ENCODE measurements around the gene PTPN11. TPM values are rescaled to one million over a fixed set of nuclear protein-coding genes. Genes with fewer than 3 reads are reported as not detected.

PTPN11 gene
- total and polyA plus RNA-seq, 2 donors (not counting 3 experiments of a cell fraction or from before 2014, with no cell fraction given), result 36.5 to 107 TPM

DNA sequence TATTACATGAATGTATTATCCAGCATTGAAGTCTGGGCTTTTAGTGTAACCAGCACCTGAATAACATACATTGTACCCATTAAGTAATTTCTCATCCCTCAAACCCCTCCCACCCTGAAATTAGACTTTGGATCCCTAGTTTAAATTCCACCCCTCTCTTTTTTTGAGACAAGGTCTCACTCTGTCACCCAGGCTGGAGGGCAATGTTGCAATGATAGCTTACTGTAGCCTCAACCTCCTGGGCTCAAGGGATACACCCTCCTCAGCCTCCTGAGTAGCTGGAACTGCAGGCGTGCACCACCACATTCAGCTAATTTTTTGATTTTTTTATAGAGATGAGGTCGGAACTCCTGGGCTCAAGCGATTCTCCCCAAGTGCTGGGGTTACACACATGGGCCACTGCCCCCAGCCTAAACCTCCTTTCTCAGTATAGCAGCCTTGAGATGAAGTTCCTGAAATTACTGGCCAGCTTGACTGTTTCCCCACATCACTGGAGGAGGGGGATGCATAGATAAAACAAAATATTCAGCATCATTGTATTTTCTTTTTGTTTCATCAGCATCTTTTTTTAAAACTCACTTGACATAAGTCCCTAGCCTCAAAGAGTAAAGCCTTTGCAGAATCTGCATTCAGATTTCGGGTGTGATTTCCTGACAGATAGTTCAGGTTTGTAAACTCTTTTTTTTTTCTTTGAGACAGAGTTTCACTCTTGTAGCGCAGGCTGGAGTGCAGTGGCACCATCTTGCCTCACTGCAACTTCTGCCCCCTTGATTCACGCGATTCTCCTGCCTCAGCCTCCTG, 7.0 kb downstream of the PTPN11 start:
- TF ChIP-seq, protein P1, sequence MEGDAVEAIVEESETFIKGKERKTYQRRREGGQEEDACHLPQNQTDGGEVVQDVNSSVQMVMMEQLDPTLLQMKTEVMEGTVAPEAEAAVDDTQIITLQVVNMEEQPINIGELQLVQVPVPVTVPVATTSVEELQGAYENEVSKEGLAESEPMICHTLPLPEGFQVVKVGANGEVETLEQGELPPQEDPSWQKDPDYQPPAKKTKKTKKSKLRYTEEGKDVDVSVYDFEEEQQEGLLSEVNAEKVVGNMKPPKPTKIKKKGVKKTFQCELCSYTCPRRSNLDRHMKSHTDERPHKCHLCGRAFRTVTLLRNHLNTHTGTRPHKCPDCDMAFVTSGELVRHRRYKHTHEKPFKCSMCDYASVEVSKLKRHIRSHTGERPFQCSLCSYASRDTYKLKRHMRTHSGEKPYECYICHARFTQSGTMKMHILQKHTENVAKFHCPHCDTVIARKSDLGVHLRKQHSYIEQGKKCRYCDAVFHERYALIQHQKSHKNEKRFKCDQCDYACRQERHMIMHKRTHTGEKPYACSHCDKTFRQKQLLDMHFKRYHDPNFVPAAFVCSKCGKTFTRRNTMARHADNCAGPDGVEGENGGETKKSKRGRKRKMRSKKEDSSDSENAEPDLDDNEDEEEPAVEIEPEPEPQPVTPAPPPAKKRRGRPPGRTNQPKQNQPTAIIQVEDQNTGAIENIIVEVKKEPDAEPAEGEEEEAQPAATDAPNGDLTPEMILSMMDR (IDR thresholded peaks at IDR 0.05; ENCODE audit: extremely low read depth in 1 of 2, insufficient read depth in 1 of 2, low read depth in 1 of 2, low read length in 2 of 2), result no peak
- no peak for TF ChIP-seq POLR2A (IDR thresholded peaks at IDR 0.05; ENCODE audit: low read depth, low read length)
- no peak for TF ChIP-seq EZH2 (IDR thresholded peaks at IDR 0.05; ENCODE audit: borderline replicate concordance, low read depth, low read length, severe bottlenecking)
- TF ChIP-seq JUN (IDR thresholded peaks at IDR 0.05; ENCODE audit: borderline replicate concordance, insufficient read depth, insufficient read length, low read depth), result no peak
- no peak for TF ChIP-seq MYC (IDR thresholded peaks at IDR 0.05; ENCODE audit: low read depth, low read length)
- TF ChIP-seq GATA2 (IDR thresholded peaks at IDR 0.05; ENCODE audit: insufficient read depth, insufficient read length, low read depth, low read length), result no peak
- no peak for TF ChIP-seq MAX (IDR thresholded peaks at IDR 0.05; ENCODE audit: insufficient read depth, insufficient read length)
- TF ChIP-seq FOS (IDR thresholded peaks at IDR 0.05; ENCODE audit: borderline replicate concordance, insufficient read depth, low read length), result no peak
- TF ChIP-seq POLR2AphosphoS5 (IDR thresholded peaks at IDR 0.05; ENCODE audit: insufficient read depth, low read depth, low read length), result no peak
- CTCF ChIA-PET, result no interaction called here
- Histone ChIP-seq H3K27me3 (ENCODE audit: control insufficient read depth in 2 of 2, insufficient read depth in 2 of 2, low read length in 2 of 2) (no peaks in the 10 kb centered on the region), H3K36me3 (ENCODE audit: control insufficient read depth in 2 of 2, extremely low read depth in 1 of 2, insufficient read depth in 2 of 2, low read length in 2 of 2) (no peaks in the 10 kb centered on the region), H4K20me1 (replicated peaks; ENCODE audit: control insufficient read depth, extremely low read depth, insufficient read depth, low read length) (peaks cover 4% of the 10 kb centered on the region), H3K9me1 (replicated peaks; ENCODE audit: control insufficient read depth, extremely low read depth, insufficient read depth, low read length) (no peaks in the 10 kb centered on the region), H3K4me3 (replicated peaks in 1 of 3; ENCODE audit: insufficient read depth in 1 of 3, low read depth in 1 of 3, low read length in 3 of 3) (no peak overlapping the region), H3K9ac (replicated peaks; ENCODE audit: extremely low read depth, insufficient read depth, low read length) (no peak overlapping the region), H3K27ac (ENCODE audit: insufficient read depth, low read depth, low read length) (no peak overlapping the region), H3K9me3 (replicated peaks; ENCODE audit: control insufficient read depth, insufficient read depth, low read length) (no peaks in the 10 kb centered on the region), H3K79me2 (ENCODE audit: control insufficient read depth, insufficient read depth, low read length) (peaks cover 93% of the 10 kb centered on the region), H2AFZ (ENCODE audit: low read depth, low read length) (no peak overlapping the region), H3K4me2 (ENCODE audit: insufficient read depth, low read length) (no peak overlapping the region), H3K4me1 (ENCODE audit: control insufficient read depth, extremely low read depth, insufficient read depth, low read length) (peaks cover 6% of the 10 kb centered on the region)
- POLR2A ChIA-PET, result no interaction called here
- no peak for FAIRE-seq
- DNase-seq (ENCODE audit: low read depth, low spot score), result no peak
- dilution Hi-C loops (cut with MboI; ENCODE audit: extremely low pct_ligation_motif_present, low sequenced_read_pairs) (no loop called here), intact Hi-C loops (cut with micrococcal nuclease) (no loop called here)
- BruUV-seq (replicated peaks), result no TSS peak
